Muscle of leg (tissue), 16 donors: ENCODE data around the gene STAB2. TPM values are rescaled to one million over a fixed set of nuclear protein-coding genes. Genes with fewer than 3 reads are reported as not detected.

Experiments used
- DNase-seq: peaks from one replicate; pipeline ENCODE4 v3.0.0; 2013
- H3K27ac ChIP-seq: one replicate; pipeline ENCODE4 v1.5.1; 2013; ENCODE audit warnings: mild to moderate bottlenecking, low read length, control low read depth
- H3K27me3 ChIP-seq: one replicate; pipeline ENCODE4 v1.6.1; 2013; ENCODE audit warnings: low read length; ENCODE audit not compliant: control insufficient read depth, insufficient read depth
- H3K36me3 ChIP-seq: one replicate; pipeline ENCODE4 v1.6.1; 2013; ENCODE audit warnings: low read length; ENCODE audit not compliant: control insufficient read depth, insufficient read depth
- H3K4me1 ChIP-seq: one replicate; pipeline ENCODE4 v1.6.1; 2013; ENCODE audit warnings: low read length; ENCODE audit not compliant: control insufficient read depth, insufficient read depth
- H3K4me3 ChIP-seq: one replicate; pipeline ENCODE4 v1.5.1; 2013; ENCODE audit warnings: low read length, control low read depth
- H3K9me3 ChIP-seq: replicated peaks from 2 replicates; pipeline ENCODE4 v1.6.1; 2013; ENCODE audit warnings: low read depth, low read length; ENCODE audit not compliant: control insufficient read depth
- WGBS: methylation state at CpG from one replicate; pipeline ENCODE4 v1.1.5; 2013; ENCODE audit warnings: missing lambda C conversion rate; ENCODE audit not compliant: insufficient coverage; 5-methylcytosine and 5-hydroxymethylcytosine counted together
- long read RNA-seq, 11 donors: transcript quantifications; one replicate each; lab custom pipeline, GENCODE V29; 2026
- polyA plus RNA-seq, 8 donors: library from polyadenylated mRNA; unstranded; fragments of 120-200 nt; gene quantifications; one replicate each; pipeline versions ENCODE4 v1.2.1 to v1.2.3, GENCODE V29; 2013; ENCODE audit warnings: inconsistent platforms in 1 of 8, low replicate concordance in 1 of 8; ENCODE audit not compliant: insufficient read length in 8 of 8, insufficient read depth in 1 of 8
- total RNA-seq: library from RNA; stranded (reverse); fragments of 120-200 nt; gene quantifications from one replicate; pipeline ENCODE4 v1.2.4, GENCODE V29; 2013

STAB2 gene, protein sequence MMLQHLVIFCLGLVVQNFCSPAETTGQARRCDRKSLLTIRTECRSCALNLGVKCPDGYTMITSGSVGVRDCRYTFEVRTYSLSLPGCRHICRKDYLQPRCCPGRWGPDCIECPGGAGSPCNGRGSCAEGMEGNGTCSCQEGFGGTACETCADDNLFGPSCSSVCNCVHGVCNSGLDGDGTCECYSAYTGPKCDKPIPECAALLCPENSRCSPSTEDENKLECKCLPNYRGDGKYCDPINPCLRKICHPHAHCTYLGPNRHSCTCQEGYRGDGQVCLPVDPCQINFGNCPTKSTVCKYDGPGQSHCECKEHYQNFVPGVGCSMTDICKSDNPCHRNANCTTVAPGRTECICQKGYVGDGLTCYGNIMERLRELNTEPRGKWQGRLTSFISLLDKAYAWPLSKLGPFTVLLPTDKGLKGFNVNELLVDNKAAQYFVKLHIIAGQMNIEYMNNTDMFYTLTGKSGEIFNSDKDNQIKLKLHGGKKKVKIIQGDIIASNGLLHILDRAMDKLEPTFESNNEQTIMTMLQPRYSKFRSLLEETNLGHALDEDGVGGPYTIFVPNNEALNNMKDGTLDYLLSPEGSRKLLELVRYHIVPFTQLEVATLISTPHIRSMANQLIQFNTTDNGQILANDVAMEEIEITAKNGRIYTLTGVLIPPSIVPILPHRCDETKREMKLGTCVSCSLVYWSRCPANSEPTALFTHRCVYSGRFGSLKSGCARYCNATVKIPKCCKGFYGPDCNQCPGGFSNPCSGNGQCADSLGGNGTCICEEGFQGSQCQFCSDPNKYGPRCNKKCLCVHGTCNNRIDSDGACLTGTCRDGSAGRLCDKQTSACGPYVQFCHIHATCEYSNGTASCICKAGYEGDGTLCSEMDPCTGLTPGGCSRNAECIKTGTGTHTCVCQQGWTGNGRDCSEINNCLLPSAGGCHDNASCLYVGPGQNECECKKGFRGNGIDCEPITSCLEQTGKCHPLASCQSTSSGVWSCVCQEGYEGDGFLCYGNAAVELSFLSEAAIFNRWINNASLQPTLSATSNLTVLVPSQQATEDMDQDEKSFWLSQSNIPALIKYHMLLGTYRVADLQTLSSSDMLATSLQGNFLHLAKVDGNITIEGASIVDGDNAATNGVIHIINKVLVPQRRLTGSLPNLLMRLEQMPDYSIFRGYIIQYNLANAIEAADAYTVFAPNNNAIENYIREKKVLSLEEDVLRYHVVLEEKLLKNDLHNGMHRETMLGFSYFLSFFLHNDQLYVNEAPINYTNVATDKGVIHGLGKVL (N-terminal part only)
- total RNA-seq (1.3 TPM), polyA plus RNA-seq (1 to 10 TPM in 7 of 8 donors, under 1 TPM in 1; 0.86 to 6.0 (median 3.2) TPM)
- long read RNA-seq, donor 1, result 0 reads
- long read RNA-seq, donor 2, result 0 reads
- long read RNA-seq, donor 3, result 0 reads
- long read RNA-seq, donor 4, result 0 reads
- long read RNA-seq, donor 5, result 0 reads
- long read RNA-seq, donor 6, result 0 reads
- long read RNA-seq, donor 7, result 0 reads
- long read RNA-seq, donor 8, result 0 reads
- long read RNA-seq, donor 9, result 0 reads
- long read RNA-seq, donor 10, result 0 reads
- long read RNA-seq, donor 11, result 0 reads

- H3K27ac ChIP-seq, result no peak within 1 kb of the TSS
- WGBS, result 83% methylated on average over 4 of the region's 9 CpGs
- H3K4me1 ChIP-seq, result peaks cover 5% of the 10 kb centered on the region
- no peaks in the 10 kb centered on the region for H3K27me3 ChIP-seq
- no peaks in the 10 kb centered on the region for H3K9me3 ChIP-seq
- no peak for DNase-seq
- H3K36me3 ChIP-seq, result no peaks in the 10 kb centered on the region
- no peak within 1 kb of the TSS for H3K4me3 ChIP-seq
Measured at GRCh38 chr12:103586791-103587370, at the start of gene STAB2. STAB2 (plus strand) TSS chr12:103587273; CDS start chr12:103587477, 204 bp downstream.

DNA sequence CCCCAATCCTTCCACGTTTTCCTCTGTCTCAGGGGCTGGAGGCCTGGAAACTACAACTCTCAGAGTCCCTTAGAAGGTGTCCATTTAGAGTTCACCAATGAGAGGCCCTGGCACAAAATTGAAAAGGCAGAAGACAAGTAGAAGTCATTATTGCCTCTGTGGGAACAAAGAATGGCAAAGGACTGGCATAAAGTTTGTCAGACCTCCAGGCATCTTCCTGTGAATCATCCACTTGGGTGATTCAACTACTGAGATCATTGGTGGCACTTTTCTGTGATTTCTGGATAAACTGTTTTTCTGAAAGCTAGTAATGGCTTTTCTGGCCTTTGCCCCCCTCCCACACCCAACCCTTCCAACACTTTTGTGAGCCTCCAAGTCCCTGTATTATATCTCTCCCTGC, 48.7 kb upstream of the STAB2 start:
- no CpG with 5 or more reads among the region's 1 CpG for WGBS
- H3K4me1 ChIP-seq, result no peaks in the 10 kb centered on the region
- H3K27ac ChIP-seq, result no peak overlapping the region
- no peaks in the 10 kb centered on the region for H3K36me3 ChIP-seq
- H3K9me3 ChIP-seq, result no peaks in the 10 kb centered on the region
- no peak overlapping the region for H3K4me3 ChIP-seq
- no peaks in the 10 kb centered on the region for H3K27me3 ChIP-seq
- DNase-seq, result no peak

- no peaks in the 10 kb centered on the region for H3K9me3 ChIP-seq
- no peaks in the 10 kb centered on the region for H3K4me1 ChIP-seq
- H3K27ac ChIP-seq, result no peak overlapping the region
- no peak for DNase-seq
- H3K4me3 ChIP-seq, result no peak overlapping the region
- WGBS, result no CpG with 5 or more reads among the region's 3 CpGs
- H3K27me3 ChIP-seq, result no peaks in the 10 kb centered on the region
- H3K36me3 ChIP-seq, result no peaks in the 10 kb centered on the region
Measured at GRCh38 chr12:103540319-103540718, 46.8 kb upstream of the STAB2 start.

GRCh38 chr12:103542078-103542477, 45.0 kb upstream of the STAB2 start:
- H3K4me1 ChIP-seq, result no peaks in the 10 kb centered on the region
- WGBS, result 90% methylated on average over 2 of the region's 3 CpGs
- no peaks in the 10 kb centered on the region for H3K36me3 ChIP-seq
- H3K27me3 ChIP-seq, result no peaks in the 10 kb centered on the region
- DNase-seq, result no peak
- H3K4me3 ChIP-seq, result no peak overlapping the region
- no peak overlapping the region for H3K27ac ChIP-seq
- H3K9me3 ChIP-seq, result no peaks in the 10 kb centered on the region

- Histone ChIP-seq H3K27me3 (no peaks in the 10 kb centered on the region), H3K9me3 (no peaks in the 10 kb centered on the region), H3K36me3 (no peaks in the 10 kb centered on the region), H3K4me3 (no peak overlapping the region), H3K27ac (no peak overlapping the region), H3K4me1 (no peaks in the 10 kb centered on the region)
- WGBS, result no CpG with 5 or more reads among the region's 2 CpGs
- no peak for DNase-seq
Measured at GRCh38 chr12:103546959-103547358, 40.1 kb upstream of the STAB2 start.

- no CpG with 5 or more reads among the region's 3 CpGs for WGBS
- Histone ChIP-seq H3K36me3 (no peaks in the 10 kb centered on the region), H3K27me3 (no peaks in the 10 kb centered on the region), H3K4me1 (no peaks in the 10 kb centered on the region), H3K27ac (no peak overlapping the region), H3K4me3 (no peak overlapping the region), H3K9me3 (no peaks in the 10 kb centered on the region)
- no peak for DNase-seq
Measured at GRCh38 chr12:103547376-103547775, 39.7 kb upstream of the STAB2 start.

DNA sequence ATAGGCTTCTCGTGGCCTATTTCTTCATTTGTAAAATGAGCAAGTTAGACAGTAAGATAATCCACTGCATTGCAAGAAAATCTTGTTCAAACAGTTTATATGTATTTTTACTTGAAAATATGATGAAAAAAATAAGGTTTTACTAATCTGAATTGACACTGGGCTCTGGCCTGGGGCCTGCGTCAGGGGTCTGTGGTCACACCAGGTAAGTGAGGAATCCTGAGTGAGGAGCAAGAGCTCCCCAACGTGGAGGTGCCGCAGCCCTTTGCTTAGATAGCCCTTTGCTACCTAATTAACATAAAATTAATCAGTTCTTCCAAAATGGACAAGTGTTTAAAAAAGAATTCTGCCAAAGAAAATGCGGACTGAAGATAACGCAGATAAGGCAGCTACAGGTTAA, 39.1 kb upstream of the STAB2 start:
- Histone ChIP-seq H3K4me1 (no peaks in the 10 kb centered on the region), H3K9me3 (no peaks in the 10 kb centered on the region), H3K27me3 (no peaks in the 10 kb centered on the region), H3K4me3 (no peak overlapping the region), H3K27ac (no peak overlapping the region), H3K36me3 (no peaks in the 10 kb centered on the region)
- no peak for DNase-seq
- no CpG with 5 or more reads among the region's 6 CpGs for WGBS

DNA sequence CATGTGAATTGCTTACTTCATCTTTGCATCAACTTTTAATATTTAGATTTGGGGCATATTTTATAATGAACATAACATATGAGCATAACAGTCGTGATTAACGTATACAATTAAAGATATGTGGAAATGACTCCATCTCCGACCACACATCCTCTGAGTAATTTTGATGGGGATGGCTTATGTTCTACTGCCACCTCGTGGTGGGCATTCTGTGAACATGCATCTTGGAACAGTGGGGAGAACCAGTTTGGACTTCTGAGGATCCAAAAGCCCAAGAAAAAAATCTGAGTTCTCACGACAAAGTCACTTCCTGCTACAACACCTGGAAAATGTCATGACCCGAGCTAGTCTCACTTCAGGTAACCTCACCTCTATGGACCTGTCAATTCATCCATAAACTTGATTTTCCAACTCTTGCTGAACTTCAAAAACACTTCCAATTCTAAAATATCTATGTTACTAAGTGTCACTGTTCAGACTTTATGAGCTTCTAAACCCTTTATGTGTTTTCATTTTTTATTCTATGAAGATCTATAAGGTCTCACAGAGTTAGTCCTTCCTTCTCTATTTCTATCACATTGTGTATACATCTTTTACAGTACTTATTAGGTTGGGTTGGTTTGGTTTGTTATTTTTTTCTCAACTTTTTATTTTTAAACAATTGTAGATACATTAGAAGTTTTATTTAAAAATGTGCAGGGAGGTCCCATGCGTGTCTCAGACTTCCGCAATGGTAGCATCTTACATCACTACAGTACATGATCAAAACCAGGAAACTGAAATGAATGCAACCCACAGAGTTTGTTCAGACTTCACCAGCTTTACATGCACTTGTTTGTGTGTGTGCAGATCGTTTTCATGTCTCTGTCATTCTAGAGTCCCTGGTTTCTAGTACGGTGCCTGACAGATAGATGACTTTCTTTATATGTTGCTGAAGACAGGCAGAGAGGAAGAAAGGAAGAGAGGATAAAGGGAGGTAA, 38.2 kb upstream of the STAB2 start:
- WGBS, result 0% methylated on average over 3 of the region's 10 CpGs
- Histone ChIP-seq H3K27ac (no peak overlapping the region), H3K36me3 (no peaks in the 10 kb centered on the region), H3K9me3 (no peaks in the 10 kb centered on the region), H3K27me3 (no peaks in the 10 kb centered on the region), H3K4me3 (no peak overlapping the region), H3K4me1 (peaks cover 3% of the 10 kb centered on the region)
- peak; percentile 61 for DNase-seq
